ENCODE measurements around the gene TMEM169. TPM values are rescaled to one million over a fixed set of nuclear protein-coding genes. Genes with fewer than 3 reads are reported as not detected.

Gene TMEM169
- total and polyA plus RNA-seq, 10 of the 15 experiments (the other 5 are each of a cell fraction or from before 2014, with no cell fraction given), result 0.23 to 3.2 (median 2.3) TPM

DNA sequence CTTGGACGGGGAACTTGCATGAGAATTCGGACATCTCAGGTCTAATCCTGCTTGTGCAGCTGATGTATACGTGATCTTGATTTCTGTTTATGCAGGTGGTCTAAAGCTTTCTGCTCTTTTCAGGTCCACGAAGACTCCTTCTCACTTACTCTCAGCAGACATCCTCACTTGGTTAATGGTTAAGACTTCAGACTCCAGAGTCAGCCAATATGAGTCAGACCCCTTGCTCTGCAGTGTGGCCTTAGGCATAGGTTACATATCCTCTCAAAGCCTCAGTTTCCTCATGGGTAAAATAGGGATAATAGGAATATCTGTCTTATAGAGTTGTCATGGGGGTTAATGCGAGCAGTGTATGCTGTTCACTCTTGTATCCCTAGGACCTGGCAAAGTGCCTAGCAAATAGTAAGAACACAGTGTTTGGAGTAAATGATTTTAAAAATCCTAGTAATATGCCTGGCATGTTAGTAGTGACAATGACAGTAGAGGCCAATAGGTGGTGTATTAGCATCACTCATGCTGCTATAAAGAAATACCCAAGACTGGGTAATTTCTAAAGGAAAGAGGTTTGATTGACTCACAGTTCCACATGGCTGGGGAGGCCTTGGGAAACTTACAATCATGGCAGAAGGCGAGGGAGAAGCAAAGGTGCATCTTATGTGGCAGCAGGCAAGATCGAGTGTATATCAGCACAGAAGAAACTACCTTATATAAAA, 69.8 kb downstream of the TMEM169 start (continued):
- TF ChIP-seq, protein P1, sequence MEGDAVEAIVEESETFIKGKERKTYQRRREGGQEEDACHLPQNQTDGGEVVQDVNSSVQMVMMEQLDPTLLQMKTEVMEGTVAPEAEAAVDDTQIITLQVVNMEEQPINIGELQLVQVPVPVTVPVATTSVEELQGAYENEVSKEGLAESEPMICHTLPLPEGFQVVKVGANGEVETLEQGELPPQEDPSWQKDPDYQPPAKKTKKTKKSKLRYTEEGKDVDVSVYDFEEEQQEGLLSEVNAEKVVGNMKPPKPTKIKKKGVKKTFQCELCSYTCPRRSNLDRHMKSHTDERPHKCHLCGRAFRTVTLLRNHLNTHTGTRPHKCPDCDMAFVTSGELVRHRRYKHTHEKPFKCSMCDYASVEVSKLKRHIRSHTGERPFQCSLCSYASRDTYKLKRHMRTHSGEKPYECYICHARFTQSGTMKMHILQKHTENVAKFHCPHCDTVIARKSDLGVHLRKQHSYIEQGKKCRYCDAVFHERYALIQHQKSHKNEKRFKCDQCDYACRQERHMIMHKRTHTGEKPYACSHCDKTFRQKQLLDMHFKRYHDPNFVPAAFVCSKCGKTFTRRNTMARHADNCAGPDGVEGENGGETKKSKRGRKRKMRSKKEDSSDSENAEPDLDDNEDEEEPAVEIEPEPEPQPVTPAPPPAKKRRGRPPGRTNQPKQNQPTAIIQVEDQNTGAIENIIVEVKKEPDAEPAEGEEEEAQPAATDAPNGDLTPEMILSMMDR (IDR thresholded peaks at IDR 0.05 in 2 of 3, conservative IDR thresholded peaks at IDR 0.05 in 1 of 3; ENCODE audit: control insufficient read depth in 2 of 3, extremely low read depth in 1 of 3, insufficient read depth in 1 of 3, low read depth in 3 of 3, low read length in 3 of 3), result peak in 1 of 3 experiments; percentile 13; a peak in 2 of 6 replicates

Other genes with a start within 250 kb of the TMEM169 start
- 39.0 and 40.9 TPM in 2 replicates for gene MREG, start 68.4 kb upstream of the TMEM169 start, total RNA-seq (2014; rRNA removed)
- 27.9 and 28.5 TPM in 2 replicates for gene MREG, start 68.4 kb upstream of the TMEM169 start, total RNA-seq (2014; rRNA removed; fragmentation: Illumina TruSeq; extraction: Trizol)
- gene MREG, start 68.4 kb upstream of the TMEM169 start, total RNA-seq (2021), result 45.0 and 46.3 TPM in 2 replicates
- gene MREG, start 68.4 kb upstream of the TMEM169 start, polyA plus RNA-seq (2011; rRNA removed), result 31.9 and 47.2 TPM in 2 replicates
- gene MREG, start 68.4 kb upstream of the TMEM169 start, polyA plus RNA-seq (2014; fragmentation: Illumina TruSeq; extraction: Trizol), result 23.8 and 30.2 TPM in 2 replicates
- gene MREG, start 68.4 kb upstream of the TMEM169 start, polyA plus RNA-seq (2014; fragmentation: Nextera tagmentation; extraction: Ambion mirVana), result 10 to 100 TPM; 16.8 to 21.3 TPM
- gene MREG, start 68.4 kb upstream of the TMEM169 start, polyA plus RNA-seq (2014; rRNA removed), result 34.1 and 34.5 TPM in 2 replicates
- 10 to 100 TPM in 1 of 2 experiments, 1 to 10 TPM in 1; 6.9 to 28.6 TPM for gene MREG, start 68.4 kb upstream of the TMEM169 start, polyA plus RNA-seq (2016; fragmentation: Nextera tagmentation; extraction: Ambion mirVana)
- 25.6 and 36.2 TPM in 2 replicates for gene PECR, start 110 bp upstream of the TMEM169 start, total RNA-seq (2014; rRNA removed)
- gene PECR, start 110 bp upstream of the TMEM169 start, total RNA-seq (2014; rRNA removed; fragmentation: Illumina TruSeq; extraction: Trizol), result 25.7 and 27.5 TPM in 2 replicates
- 20.4 and 25.3 TPM in 2 replicates for gene PECR, start 110 bp upstream of the TMEM169 start, total RNA-seq (2021)
- gene PECR, start 110 bp upstream of the TMEM169 start, polyA plus RNA-seq (2011; rRNA removed), result 30.4 and 36.8 TPM in 2 replicates
- 28.8 and 30.2 TPM in 2 replicates for gene PECR, start 110 bp upstream of the TMEM169 start, polyA plus RNA-seq (2014; fragmentation: Illumina TruSeq; extraction: Trizol)
- gene PECR, start 110 bp upstream of the TMEM169 start, polyA plus RNA-seq (2014; fragmentation: Nextera tagmentation; extraction: Ambion mirVana), result 10 to 100 TPM in 1 of 2 experiments, 1 to 10 TPM in 1; 7.6 to 10.4 TPM
- 26.1 and 37.4 TPM in 2 replicates for gene PECR, start 110 bp upstream of the TMEM169 start, polyA plus RNA-seq (2014; rRNA removed)
- gene PECR, start 110 bp upstream of the TMEM169 start, polyA plus RNA-seq (2016; fragmentation: Nextera tagmentation; extraction: Ambion mirVana), result 10 to 100 TPM; 22.4 to 27.8 TPM
- gene XRCC5, start 27.4 kb downstream of the TMEM169 start, total RNA-seq (2014; rRNA removed), result 403 and 444 TPM in 2 replicates
- 489 and 508 TPM in 2 replicates for gene XRCC5, start 27.4 kb downstream of the TMEM169 start, total RNA-seq (2014; rRNA removed; fragmentation: Illumina TruSeq; extraction: Trizol)
- gene XRCC5, start 27.4 kb downstream of the TMEM169 start, total RNA-seq (2021), result 479 and 499 TPM in 2 replicates
- gene XRCC5, start 27.4 kb downstream of the TMEM169 start, polyA plus RNA-seq (2011; rRNA removed), result 636 and 704 TPM in 2 replicates
- 496 and 588 TPM in 2 replicates for gene XRCC5, start 27.4 kb downstream of the TMEM169 start, polyA plus RNA-seq (2014; fragmentation: Illumina TruSeq; extraction: Trizol)
- 100 to 1,000 TPM; 552 to 556 TPM for gene XRCC5, start 27.4 kb downstream of the TMEM169 start, polyA plus RNA-seq (2014; fragmentation: Nextera tagmentation; extraction: Ambion mirVana)
- 227 and 259 TPM in 2 replicates for gene XRCC5, start 27.4 kb downstream of the TMEM169 start, polyA plus RNA-seq (2014; rRNA removed)
- gene XRCC5, start 27.4 kb downstream of the TMEM169 start, polyA plus RNA-seq (2016; fragmentation: Nextera tagmentation; extraction: Ambion mirVana), result 100 to 1,000 TPM; 770 to 815 TPM